Heart left ventricle (tissue), 13 donors: ENCODE results near the gene UBN1.

ENCODE experiments used
- POLR2A ChIP-seq, 2 donors: fragments of 450-650 bp; IDR thresholded peaks; one replicate each; pipeline ENCODE4 v1.6.1; 2017; ENCODE audit warnings: antibody characterized with exemption in 2 of 2, mild to moderate bottlenecking in 2 of 2, moderate library complexity in 2 of 2
- TF ChIP-seq, protein P1 (sequence below), 12 donors: fragments of 200-600 bp; sonication (generic) in 4 of 12; IDR thresholded peaks; one replicate each; pipeline versions ENCODE4 v1.5.0 to v1.8.0; 2018 to 2022; ENCODE audit warnings: antibody characterized with exemption in 12 of 12, mild to moderate bottlenecking in 5 of 12
- donor health status: ischemic (EF 13 %, LVEDD 7.1; RV severe dilation, severe dysfunction).
- donor health status: DM: no; HTN: yes; CAD: no.
- donor health status: DM: no; HTN: no; CAD: no.
- donor health status: ischemic (EF 25% LVEDD 6.9; RV normal size, moderate dysfunction).
- donor health status: ischemic (EF 25% LVEDD 5.7; RV mildly dilated, moderate dysfunction).
- donor health status: ischemic (EF 35%, LVEDD 5.7; RV mildly dilated, moderate dysfunction).
- donor health status: nonischemic (EF 11% LVEDD 7.7; RV severe dilation, severe dysfunction).
- donor health status: DM: yes; HTN: yes; CAD: no.
- donor health status: PGD.
- donor health status: ischemic (EF 29% LVEDD 5.4; RV normal size, mild dysfunction).
- donor health status: nonischemic (EF 23%, LVEDD 6.1; RV moderate dilation, normal function).

DNA sequence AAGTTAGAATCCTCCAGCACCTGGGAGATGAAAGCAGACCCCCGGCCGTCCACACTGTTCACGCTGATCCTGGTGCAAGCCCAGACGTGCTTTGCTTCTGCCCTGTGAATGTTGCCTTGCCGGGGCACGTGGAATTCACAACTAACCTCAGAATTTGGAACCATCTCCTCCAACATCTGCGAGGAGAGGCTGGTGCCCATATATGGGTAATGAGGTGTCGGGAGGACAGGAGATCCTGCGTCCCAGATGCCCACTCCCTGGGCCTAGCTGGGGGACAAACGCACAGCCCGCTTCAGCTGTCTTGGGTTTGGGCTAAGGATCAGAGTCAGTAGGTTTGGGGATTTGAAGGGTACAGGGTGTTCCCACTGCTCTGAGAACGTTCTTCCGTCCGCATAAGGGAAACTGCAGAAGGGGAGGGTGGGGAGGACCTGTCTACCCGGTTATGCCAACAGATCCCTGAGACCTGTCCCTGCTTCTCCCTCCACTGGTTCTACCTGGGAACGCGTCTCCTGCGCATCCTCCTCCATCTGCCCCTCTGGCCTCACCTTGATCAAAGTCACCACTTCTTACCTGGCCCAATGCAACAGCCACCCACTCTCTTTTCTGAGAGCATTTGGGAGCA, 75.6 kb downstream of the UBN1 start:
- TF ChIP-seq, protein P1, sequence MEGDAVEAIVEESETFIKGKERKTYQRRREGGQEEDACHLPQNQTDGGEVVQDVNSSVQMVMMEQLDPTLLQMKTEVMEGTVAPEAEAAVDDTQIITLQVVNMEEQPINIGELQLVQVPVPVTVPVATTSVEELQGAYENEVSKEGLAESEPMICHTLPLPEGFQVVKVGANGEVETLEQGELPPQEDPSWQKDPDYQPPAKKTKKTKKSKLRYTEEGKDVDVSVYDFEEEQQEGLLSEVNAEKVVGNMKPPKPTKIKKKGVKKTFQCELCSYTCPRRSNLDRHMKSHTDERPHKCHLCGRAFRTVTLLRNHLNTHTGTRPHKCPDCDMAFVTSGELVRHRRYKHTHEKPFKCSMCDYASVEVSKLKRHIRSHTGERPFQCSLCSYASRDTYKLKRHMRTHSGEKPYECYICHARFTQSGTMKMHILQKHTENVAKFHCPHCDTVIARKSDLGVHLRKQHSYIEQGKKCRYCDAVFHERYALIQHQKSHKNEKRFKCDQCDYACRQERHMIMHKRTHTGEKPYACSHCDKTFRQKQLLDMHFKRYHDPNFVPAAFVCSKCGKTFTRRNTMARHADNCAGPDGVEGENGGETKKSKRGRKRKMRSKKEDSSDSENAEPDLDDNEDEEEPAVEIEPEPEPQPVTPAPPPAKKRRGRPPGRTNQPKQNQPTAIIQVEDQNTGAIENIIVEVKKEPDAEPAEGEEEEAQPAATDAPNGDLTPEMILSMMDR (IDR thresholded peaks at IDR 0.05): no peak
- TF ChIP-seq POLR2A (IDR thresholded peaks at IDR 0.05): no peak
